Bladder microvascular endothelial cell (primary cell): ENCODE results near the gene PLGRKT. TPM values are rescaled to one million over a fixed set of nuclear protein-coding genes. Genes with fewer than 3 reads are reported as not detected.

Experiments
- total RNA-seq: library from RNA; depleted of rRNA; stranded (reverse); fragments of >200 nt; gene quantifications from 2 replicates; pipeline ENCODE4 v1.2.3, GENCODE V29; 2014

The PLGRKT gene, protein sequence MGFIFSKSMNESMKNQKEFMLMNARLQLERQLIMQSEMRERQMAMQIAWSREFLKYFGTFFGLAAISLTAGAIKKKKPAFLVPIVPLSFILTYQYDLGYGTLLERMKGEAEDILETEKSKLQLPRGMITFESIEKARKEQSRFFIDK
- total RNA-seq = 6.0 and 8.9 TPM in 2 replicates

DNA sequence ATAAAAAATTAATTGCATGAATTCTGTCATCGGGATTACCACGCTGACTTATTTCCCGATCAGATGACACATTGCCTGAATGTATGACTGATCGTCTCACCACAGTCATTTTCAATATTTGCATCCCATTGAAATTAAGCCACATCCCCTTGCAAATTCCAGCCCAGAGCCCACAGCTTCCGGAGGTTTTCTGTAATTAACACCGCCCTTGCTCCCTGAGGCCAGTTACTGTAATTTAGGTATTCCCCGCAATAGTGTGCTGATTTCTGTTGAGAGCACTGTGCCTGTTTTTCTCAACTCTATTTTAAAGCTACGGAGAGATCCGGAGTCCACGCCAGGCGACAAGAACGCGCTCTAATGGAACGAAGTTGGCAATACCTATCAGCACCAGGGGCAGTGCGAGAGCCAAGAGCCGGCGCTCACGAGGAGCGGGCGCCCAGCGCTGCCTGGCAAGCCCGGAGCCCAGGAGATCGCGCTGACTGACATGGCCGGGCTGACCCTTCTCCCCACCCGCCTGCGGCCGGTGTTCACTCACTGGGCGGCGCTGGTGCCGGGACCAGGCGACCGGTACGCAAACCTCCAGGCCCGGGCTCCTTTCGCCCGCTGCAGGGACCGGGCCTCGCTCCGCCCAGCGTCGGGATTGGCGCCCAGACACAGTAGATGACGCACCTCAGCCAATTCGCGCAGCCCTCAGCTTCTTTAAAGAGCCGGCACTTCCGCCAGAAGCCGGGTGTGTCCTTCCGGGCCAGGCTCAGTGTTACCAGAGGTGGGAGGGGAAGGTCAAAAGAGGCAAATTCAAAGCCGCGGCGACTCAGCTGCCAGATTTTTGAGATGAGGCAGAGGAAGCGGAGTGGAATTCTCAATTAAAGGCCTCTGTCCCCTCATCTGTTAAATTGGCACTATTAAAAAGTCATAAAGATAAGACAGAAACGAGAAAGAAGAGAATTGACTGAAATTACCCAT lies at the start of gene PLGRKT:
PLGRKT (minus strand) TSS at position 672 of the 963 bp plus-strand sequence. CDS start 5,948 bp downstream, outside the sequence.

DNA sequence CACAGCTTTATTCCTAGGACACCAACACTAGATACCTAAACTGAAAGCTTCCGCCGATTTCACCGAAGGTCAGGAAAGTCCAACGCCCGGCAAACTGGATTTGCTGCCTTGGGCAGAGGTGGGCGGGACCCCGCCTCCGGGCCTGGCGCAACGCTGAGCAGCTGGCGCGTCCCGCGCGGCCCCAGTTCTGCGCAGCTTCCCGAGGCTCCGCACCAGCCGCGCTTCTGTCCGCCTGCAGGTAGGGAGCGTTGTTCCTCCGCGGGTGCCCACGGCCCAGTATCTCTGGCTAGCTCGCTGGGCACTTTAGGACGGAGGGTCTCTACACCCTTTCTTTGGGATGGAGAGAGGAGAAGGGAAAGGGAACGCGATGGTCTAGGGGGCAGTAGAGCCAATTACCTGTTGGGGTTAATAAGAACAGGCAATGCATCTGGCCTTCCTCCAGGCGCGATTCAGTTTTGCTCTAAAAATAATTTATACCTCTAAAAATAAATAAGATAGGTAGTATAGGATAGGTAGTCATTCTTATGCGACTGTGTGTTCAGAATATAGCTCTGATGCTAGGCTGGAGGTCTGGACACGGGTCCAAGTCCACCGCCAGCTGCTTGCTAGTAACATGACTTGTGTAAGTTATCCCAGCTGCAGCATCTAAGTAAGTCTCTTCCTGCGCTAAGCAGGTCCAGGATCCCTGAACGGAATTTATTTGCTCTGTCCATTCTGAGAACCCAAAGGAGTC lies 12.8 kb upstream of the PLGRKT start, which contains the start of gene CD274:
CD274 (plus strand) TSS at position 184 of the 733 bp plus-strand sequence. CDS start 5,572 bp downstream, outside the sequence.

DNA sequence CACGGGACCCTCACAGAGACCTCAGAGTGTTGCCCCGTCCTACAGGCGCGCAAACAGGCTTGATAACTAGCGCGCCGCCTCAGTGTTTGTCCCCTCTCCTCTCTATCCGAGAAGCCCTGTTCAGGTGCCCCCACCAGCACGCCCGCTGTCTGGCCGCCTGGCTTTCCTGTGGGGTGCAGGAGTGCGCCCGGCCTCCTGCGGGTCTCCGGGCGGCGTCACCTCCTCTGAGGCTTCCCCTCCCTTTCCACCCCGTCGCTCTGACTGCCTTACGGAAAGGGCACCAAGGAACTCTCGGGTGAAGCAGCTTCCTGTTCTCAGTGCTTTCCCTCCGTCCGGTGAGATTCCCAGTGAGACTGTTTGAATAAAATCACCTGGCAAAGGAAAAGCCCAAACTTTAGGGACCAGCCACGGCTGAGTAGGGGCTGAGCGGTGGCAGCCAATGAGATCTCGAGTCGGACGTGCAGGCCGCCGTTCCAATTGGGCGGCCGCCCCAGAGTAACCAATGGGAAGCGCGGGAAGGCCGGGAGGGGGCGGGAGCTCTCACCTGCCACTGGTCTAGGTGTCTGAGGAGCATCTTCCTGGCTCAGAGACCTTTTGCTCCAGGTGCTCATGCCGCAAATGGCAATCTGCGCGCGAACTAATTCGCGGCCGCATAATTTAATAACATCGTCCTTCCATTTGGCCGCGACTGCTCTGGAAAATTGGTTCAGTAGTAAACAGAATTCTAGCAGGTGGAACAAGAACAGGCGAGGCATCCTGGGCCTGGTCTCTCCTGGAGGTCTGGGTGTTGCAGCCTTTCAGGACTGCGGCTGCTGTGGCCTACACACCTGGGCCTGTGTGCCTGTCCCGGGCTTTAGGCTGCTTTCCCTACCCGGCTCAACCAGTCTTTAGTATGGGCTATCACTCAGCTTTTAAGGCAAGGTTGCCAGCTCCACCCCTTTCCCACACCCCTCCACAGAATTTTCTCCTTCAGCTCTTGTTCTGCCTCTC lies 98.4 kb downstream of the PLGRKT start, which contains the start of gene RLN1:
RLN1 (minus strand) TSS at position 885 of the 990 bp plus-strand sequence; CDS start at position 755, 130 bp downstream.

Other genes with a start within 250 kb of the PLGRKT start
- gene INSL4, start 206.5 kb downstream of the PLGRKT start, total RNA-seq = not detected in 2 replicates
- 0.16 and 3.8 TPM in 2 replicates for gene RLN2, start 133.2 kb downstream of the PLGRKT start, total RNA-seq
- gene RLN1, start 98.0 kb downstream of the PLGRKT start, total RNA-seq = 0.25 and 0.49 TPM in 2 replicates
- 10.0 and 29.0 TPM in 2 replicates for gene CD274, start 12.6 kb upstream of the PLGRKT start, total RNA-seq
- 4.9 and 7.0 TPM in 2 replicates for gene PDCD1LG2, start 72.6 kb upstream of the PLGRKT start, total RNA-seq
- gene RIC1, start 191.2 kb upstream of the PLGRKT start, total RNA-seq = 22.3 and 46.3 TPM in 2 replicates